PC-3 (cell line): Measurements from ENCODE around the gene SLC48A1. TPM values are rescaled to one million over a fixed set of nuclear protein-coding genes. Genes with fewer than 3 reads are reported as not detected.

Source experiments
- ATAC-seq: fragments of 200-7000 bp; cut with Tn5 transposase; 2 replicates; pipeline ENCODE4 v1.9.1; 2020; ENCODE audit warnings: mild to moderate bottlenecking, moderate library complexity
- BruUV-seq: library from RNA; stranded (reverse); fragments of 400-500 nt; replicated peaks from 2 replicates; lab custom pipeline; 2021; lab: Mats Ljungman, UMichigan
- CTCF ChIA-PET: fragments of 300-600 bp; sonication (Branson Sonifier 250); formaldehyde crosslinking; loops from one replicate; lab custom pipeline; 2022; ENCODE audit warnings: antibody characterized with exemption; lab: Charles Lee
- POLR2A ChIA-PET: fragments of 300-600 bp; sonication (Branson Sonifier 250); formaldehyde crosslinking; loops from one replicate; lab custom pipeline; 2022; ENCODE audit warnings: antibody characterized with exemption; ENCODE audit not compliant: unreplicated experiment; lab: Charles Lee
- DNase-seq: peaks from one replicate; pipeline ENCODE4 v3.0.0-alpha.2; 2015
- H2AFZ ChIP-seq: fragments of 300-600 bp; sonication (generic); 2 replicates; pipeline ENCODE4 v1.6.0; 2016; ENCODE audit warnings: antibody characterized with exemption, low read length
- H3F3A ChIP-seq: fragments of 300-600 bp; sonication (generic); one replicate; pipeline ENCODE4 v1.6.0; 2017; ENCODE audit warnings: antibody characterized with exemption, low read length, control low read depth, mild to moderate bottlenecking; ENCODE audit not compliant: unreplicated experiment
- H3K27ac ChIP-seq: fragments of 300-600 bp; sonication (generic); 2 replicates; pipeline ENCODE4 v1.5.1; 2016; ENCODE audit warnings: mild to moderate bottlenecking, low read length
- H3K27me3 ChIP-seq: fragments of 300-600 bp; sonication (generic); 2 replicates; pipeline ENCODE4 v1.6.1; 2016; ENCODE audit warnings: low read length, mixed read lengths
- H3K36me3 ChIP-seq: fragments of 300-600 bp; sonication (generic); 2 replicates; pipeline ENCODE4 v1.6.1; 2016; ENCODE audit warnings: low read depth, mixed run types, low read length, mixed read lengths
- H3K4me1 ChIP-seq: fragments of 300-600 bp; sonication (generic); 2 replicates; pipeline ENCODE4 v1.5.1; 2016; ENCODE audit warnings: low read length; ENCODE audit not compliant: insufficient read depth
- H3K4me2 ChIP-seq: fragments of 300-600 bp; sonication (generic); 2 replicates; pipeline ENCODE4 v1.6.0; 2016; ENCODE audit warnings: low read length
- H3K4me3 ChIP-seq: fragments of 300-600 bp; sonication (generic); 2 replicates; pipeline ENCODE4 v1.5.1; 2016; ENCODE audit warnings: mild to moderate bottlenecking, low read length, mixed read lengths
- H3K79me2 ChIP-seq: fragments of 300-600 bp; sonication (generic); 2 replicates; pipeline ENCODE4 v1.6.1; 2017; ENCODE audit warnings: low read length, mixed read lengths
- H3K9ac ChIP-seq: fragments of 300-600 bp; sonication (generic); 2 replicates; pipeline ENCODE4 v1.6.0; 2016; ENCODE audit warnings: mild to moderate bottlenecking, low read length
- H3K9me2 ChIP-seq: fragments of 300-600 bp; sonication (generic); replicated peaks from 2 replicates; pipeline ENCODE4 v1.6.1; 2016; ENCODE audit warnings: mixed run types, low read length, mixed read lengths
- H3K9me3 ChIP-seq: fragments of 300-600 bp; sonication (generic); 2 replicates; pipeline ENCODE4 v1.6.1; 2016; ENCODE audit warnings: low read length, mixed read lengths
- H4K20me1 ChIP-seq: fragments of 300-600 bp; sonication (generic); 2 replicates; pipeline ENCODE4 v1.6.1; 2016; ENCODE audit warnings: low read length, mixed read lengths
- CTCF ChIP-seq: fragments of 300-600 bp; sonication (generic); conservative IDR thresholded peaks from 2 replicates; pipeline ENCODE4 v1.5.1; 2017; ENCODE audit warnings: antibody characterized with exemption, low read depth, mild to moderate bottlenecking, low read length
- EZH2 ChIP-seq: fragments of 300-600 bp; sonication (generic); IDR thresholded peaks from one replicate; pipeline ENCODE4 v1.6.1; 2017; ENCODE audit warnings: antibody characterized with exemption, mild to moderate bottlenecking, low read length; ENCODE audit not compliant: unreplicated experiment
- EZH2phosphoT487 ChIP-seq: fragments of 300-600 bp; sonication (generic); IDR thresholded peaks from 2 replicates; pipeline ENCODE4 v1.6.1; 2018; ENCODE audit warnings: mild to moderate bottlenecking, antibody characterized with exemption, low read length, borderline replicate concordance
- intact Hi-C: fragments of 100-400 bp; cut with micrococcal nuclease; formaldehyde crosslinking; loops from 2 replicates; pipeline ENCODE4 v1.9.0; 2023
- total RNA-seq: library from RNA; depleted of rRNA; stranded (reverse); fragments of >200 nt; gene quantifications from 2 replicates; pipeline ENCODE4 v1.2.3, GENCODE V29; 2014

Gene SLC48A1
- total RNA-seq, 1 experiment from 2014 or later = 21.4 TPM

GRCh38 chr12:47790676-47791350, 17.8 kb downstream of the SLC48A1 start:
- no peaks in the 10 kb centered on the region for H3K27me3 ChIP-seq
- no peak for ATAC-seq
- H4K20me1 ChIP-seq = no peaks in the 10 kb centered on the region
- no TSS peak for BruUV-seq
- no peak for DNase-seq
- no peaks in the 10 kb centered on the region for H3K4me1 ChIP-seq
- peaks cover 64% of the 10 kb centered on the region for H3K36me3 ChIP-seq
- ChIA-PET CTCF (no interaction called here), POLR2A (no interaction called here)
- H3K27ac ChIP-seq = no peak overlapping the region
- H2AFZ ChIP-seq = no peak overlapping the region
- H3K9me3 ChIP-seq = no peaks in the 10 kb centered on the region
- H3K79me2 ChIP-seq = no peaks in the 10 kb centered on the region
- H3K4me3 ChIP-seq = no peak overlapping the region
- H3K9ac ChIP-seq = no peak overlapping the region
- intact Hi-C loops = no loop called here
- no peak for TF ChIP-seq EZH2phosphoT487
- no peaks in the 10 kb centered on the region for H3K9me2 ChIP-seq
- no peak overlapping the region for H3K4me2 ChIP-seq
- H3F3A ChIP-seq = no peaks in the 10 kb centered on the region

DNA sequence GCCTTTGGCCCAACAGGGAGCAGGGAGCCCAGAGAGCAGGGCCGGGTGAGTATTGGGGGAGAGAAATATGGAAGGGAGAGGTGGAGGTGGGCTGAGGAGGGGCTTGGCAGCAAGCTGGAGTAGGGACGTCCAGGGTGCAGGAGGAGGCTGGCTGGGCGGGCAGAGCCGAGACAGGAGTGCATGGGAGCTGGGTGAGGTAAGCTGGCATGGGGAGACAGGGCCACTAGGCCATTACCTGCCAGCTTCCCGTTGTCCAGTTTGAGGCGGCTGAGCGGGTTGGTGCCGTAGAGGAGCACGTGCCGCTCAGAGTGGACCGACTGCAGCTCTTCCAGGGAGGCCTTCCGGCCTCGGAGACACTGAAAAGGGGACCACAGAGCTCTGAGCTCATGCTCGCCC, 18.3 kb downstream of the SLC48A1 start:
- Histone ChIP-seq H2AFZ (no peak overlapping the region), H3K27me3 (no peaks in the 10 kb centered on the region), H3K9ac (no peak overlapping the region), H3K9me3 (no peaks in the 10 kb centered on the region), H3K4me1 (no peaks in the 10 kb centered on the region), H3F3A (no peaks in the 10 kb centered on the region), H3K4me3 (no peak overlapping the region), H3K9me2 (no peaks in the 10 kb centered on the region), H3K79me2 (no peaks in the 10 kb centered on the region), H3K4me2 (no peak overlapping the region), H3K36me3 (peaks cover 60% of the 10 kb centered on the region), H3K27ac (no peak overlapping the region), H4K20me1 (no peaks in the 10 kb centered on the region)
- no peak for TF ChIP-seq EZH2phosphoT487
- TF ChIP-seq EZH2 = no peak
- no peak for TF ChIP-seq CTCF
- DNase-seq (no peak), ATAC-seq (no peak)
- intact Hi-C loops = no loop called here
- no TSS peak for BruUV-seq
- ChIA-PET POLR2A (no interaction called here), CTCF (no interaction called here)

DNA sequence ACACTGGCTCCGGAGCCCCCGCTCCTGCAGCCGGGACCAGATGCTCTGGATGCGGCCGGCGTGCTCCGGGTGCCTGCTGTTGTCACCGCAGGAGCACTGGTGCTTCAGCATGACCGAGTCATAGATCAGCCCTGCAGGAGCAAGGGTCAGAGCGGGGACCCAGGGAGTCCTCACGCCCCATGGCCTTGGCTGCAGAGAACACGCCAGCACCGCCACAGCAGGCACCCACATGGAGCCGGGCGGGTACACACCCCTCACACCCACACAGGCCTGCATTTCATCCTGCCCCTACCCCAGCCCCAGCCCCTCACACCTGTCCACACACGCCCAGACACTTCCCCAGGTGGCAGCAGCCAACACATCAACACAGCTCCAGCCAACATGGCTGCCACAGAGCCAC, 18.8 kb downstream of the SLC48A1 start:
- peaks cover 55% of the 10 kb centered on the region for H3K36me3 ChIP-seq
- H3K27me3 ChIP-seq = no peaks in the 10 kb centered on the region
- intact Hi-C loops = no loop called here

More for the DNA sequence above, 18.8 kb downstream of the SLC48A1 start:
- no peaks in the 10 kb centered on the region for H3K79me2 ChIP-seq
- DNase-seq (no peak), ATAC-seq (no peak)
- no peak overlapping the region for H2AFZ ChIP-seq
- ChIA-PET CTCF (no interaction called here), POLR2A (no interaction called here)
- H3K4me1 ChIP-seq = no peaks in the 10 kb centered on the region
- no peak overlapping the region for H3K9ac ChIP-seq
- no peaks in the 10 kb centered on the region for H3K9me2 ChIP-seq
- H3K27ac ChIP-seq = no peak overlapping the region
- TF ChIP-seq EZH2 = no peak
- TF ChIP-seq CTCF = no peak
- no peak for TF ChIP-seq EZH2phosphoT487
- H3F3A ChIP-seq = no peaks in the 10 kb centered on the region
- no peaks in the 10 kb centered on the region for H3K9me3 ChIP-seq
- no peaks in the 10 kb centered on the region for H4K20me1 ChIP-seq
- no peak overlapping the region for H3K4me2 ChIP-seq
- H3K4me3 ChIP-seq = no peak overlapping the region
- no TSS peak for BruUV-seq
